GM23248 (cell line): ENCODE results near the gene ISCA2. TPM values are rescaled to one million over a fixed set of nuclear protein-coding genes. Genes with fewer than 3 reads are reported as not detected.

Experiments
- DNase-seq: peaks from one replicate; pipeline ENCODE4 v3.0.0-alpha.2; 2015
- H2AFZ ChIP-seq: fragments of 200-600 bp; sonication (generic); 2 replicates; pipeline ENCODE4 v1.6.1; 2016; ENCODE audit warnings: antibody characterized with exemption
- H3F3A ChIP-seq: fragments of 200-600 bp; sonication (generic); 2 replicates; pipeline ENCODE4 v1.6.1; 2016; ENCODE audit warnings: mild to moderate bottlenecking, antibody characterized with exemption, mixed run types; ENCODE audit not compliant: insufficient read depth
- H3K27ac ChIP-seq: fragments of 200-600 bp; sonication (generic); 2 replicates; pipeline ENCODE4 v1.5.1; 2016; ENCODE audit warnings: mild to moderate bottlenecking
- H3K27me3 ChIP-seq: fragments of 200-600 bp; sonication (generic); replicated peaks from 2 replicates; pipeline ENCODE4 v1.6.1; 2016; ENCODE audit warnings: mild to moderate bottlenecking; ENCODE audit not compliant: insufficient read depth
- H3K36me3 ChIP-seq: fragments of 200-600 bp; sonication (generic); 2 replicates; pipeline ENCODE4 v1.6.1; 2016; ENCODE audit warnings: low read depth, mild to moderate bottlenecking
- H3K4me1 ChIP-seq: fragments of 200-600 bp; sonication (generic); 2 replicates; pipeline ENCODE4 v1.6.1; 2016; ENCODE audit warnings: mild to moderate bottlenecking; ENCODE audit not compliant: insufficient read depth
- H3K4me2 ChIP-seq: fragments of 200-600 bp; sonication (generic); one replicate; pipeline ENCODE4 v1.6.1; 2016; ENCODE audit warnings: mild to moderate bottlenecking; ENCODE audit not compliant: unreplicated experiment
- H3K4me3 ChIP-seq: fragments of 200-600 bp; sonication (generic); 2 replicates; pipeline ENCODE4 v1.5.1; 2016; ENCODE audit warnings: mild to moderate bottlenecking
- H3K79me2 ChIP-seq: fragments of 200-600 bp; sonication (generic); 2 replicates; pipeline ENCODE4 v1.6.1; 2016; ENCODE audit warnings: mild to moderate bottlenecking; ENCODE audit not compliant: insufficient read depth
- H3K9ac ChIP-seq: fragments of 200-600 bp; sonication (generic); 2 replicates; pipeline ENCODE4 v1.6.1; 2016; ENCODE audit warnings: mild to moderate bottlenecking
- H3K9me2 ChIP-seq: fragments of 200-600 bp; sonication (generic); 2 replicates; pipeline ENCODE4 v1.6.1; 2016; ENCODE audit warnings: mixed run types, mild to moderate bottlenecking, moderate library complexity; ENCODE audit not compliant: insufficient read depth
- H3K9me3 ChIP-seq: fragments of 200-600 bp; sonication (generic); one replicate; pipeline ENCODE4 v1.6.1; 2017; ENCODE audit warnings: low read depth
- H4K20me1 ChIP-seq: fragments of 200-600 bp; sonication (generic); 2 replicates; pipeline ENCODE4 v1.6.0; 2016; ENCODE audit not compliant: insufficient read depth
- EZH2 ChIP-seq: fragments of 200-600 bp; sonication (generic); IDR thresholded peaks from 2 replicates; pipeline ENCODE4 v1.6.1; 2018; ENCODE audit warnings: antibody characterized with exemption, mild to moderate bottlenecking; ENCODE audit not compliant: insufficient read depth, poor library complexity, severe bottlenecking
- EZH2phosphoT487 ChIP-seq: fragments of 200-600 bp; sonication (generic); IDR thresholded peaks from 2 replicates; pipeline ENCODE4 v1.6.1; 2018; ENCODE audit warnings: antibody characterized with exemption, moderate library complexity, mild to moderate bottlenecking, low read depth; ENCODE audit not compliant: insufficient read depth
- WGBS, 2 experiments: methylation state at CpG; one replicate each; pipeline ENCODE4 v1.1.6; 2015 to 2017; ENCODE audit warnings: low lambda C conversion rate in 2 of 2, low coverage in 1 of 2; ENCODE audit errors: missing lambda C conversion rate in 2 of 2; 5-methylcytosine and 5-hydroxymethylcytosine counted together
- in situ Hi-C: fragments of 300-500 bp; cut with MboI; formaldehyde crosslinking; loops from 2 replicates; pipeline ENCODE4 v1.15.0; 2020
- polyA plus RNA-seq: library from polyadenylated mRNA; unstranded; fragments of >200 nt; fragmentation: Nextera tagmentation; extraction: Ambion mirVana; gene quantifications from 2 replicates; pipeline ENCODE4 v1.2.1, GENCODE V29; 2016
- total RNA-seq: library from RNA; depleted of rRNA; stranded (reverse); fragments of >200 nt; shearing (Covaris generic); gene quantifications from 2 replicates; pipeline ENCODE4 v1.2.3, GENCODE V29; 2014

ISCA2 gene
- total and polyA plus RNA-seq, 2 experiments from 2014 or later, result 12.3 to 60.0 TPM

- WGBS, 2 experiments, result 58 to 60% methylated on average over 16 of the region's 16 CpGs
Observed at GRCh38 chr14:74501135-74501614, 7.6 kb downstream of the ISCA2 start.

DNA sequence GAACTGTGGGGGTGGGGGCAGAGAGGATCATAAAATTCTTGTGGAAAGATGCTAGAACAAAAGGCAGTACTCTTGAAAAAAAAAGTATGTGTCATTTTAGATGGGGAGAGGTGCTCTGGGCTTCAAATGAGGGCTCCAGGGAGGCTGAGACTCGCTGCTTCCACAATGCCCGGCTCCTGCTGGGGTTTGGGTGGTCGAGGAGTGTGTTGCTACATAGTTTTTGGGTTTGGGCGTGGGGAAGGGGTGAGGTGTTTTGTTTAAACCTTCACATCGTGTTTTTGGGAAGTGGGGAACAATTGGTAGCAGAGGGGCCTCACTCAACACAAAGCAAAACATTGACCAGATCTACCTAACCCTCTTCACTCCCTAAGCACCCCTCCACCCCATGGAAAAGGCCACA, 8.1 kb downstream of the ISCA2 start:
- no peaks in the 10 kb centered on the region for H3K27me3 ChIP-seq
- no peak for DNase-seq
- H3K36me3 ChIP-seq, result peaks cover 33% of the 10 kb centered on the region
- H3K9me2 ChIP-seq, result no peaks in the 10 kb centered on the region
- no peak for TF ChIP-seq EZH2
- TF ChIP-seq EZH2phosphoT487, result no peak
- no peak overlapping the region; the same call in 1 of the 2 replicates for H3K27ac ChIP-seq
- no peak overlapping the region for H3K4me2 ChIP-seq
- no peak overlapping the region for H2AFZ ChIP-seq
- WGBS, 2 experiments, result 82 to 91% methylated on average over 5 of the region's 5 CpGs
- no peaks in the 10 kb centered on the region for H4K20me1 ChIP-seq
- no peaks in the 10 kb centered on the region for H3K4me1 ChIP-seq
- no peaks in the 10 kb centered on the region for H3K9me3 ChIP-seq
- no peak overlapping the region for H3K9ac ChIP-seq
- in situ Hi-C loops, result no loop called here
- H3K4me3 ChIP-seq, result no peak overlapping the region
- H3F3A ChIP-seq, result peaks cover 37% of the 10 kb centered on the region
- H3K79me2 ChIP-seq, result no peaks in the 10 kb centered on the region

More at GRCh38 chr14:74501135-74501614, 7.6 kb downstream of the ISCA2 start:
- no peak overlapping the region for H2AFZ ChIP-seq
- no peaks in the 10 kb centered on the region for H3K9me2 ChIP-seq
- H3K9ac ChIP-seq, result no peak overlapping the region
- TF ChIP-seq EZH2 (no peak), EZH2phosphoT487 (no peak)
- no peaks in the 10 kb centered on the region for H3K9me3 ChIP-seq
- no peaks in the 10 kb centered on the region for H3K27me3 ChIP-seq
- in situ Hi-C loops, result no loop called here
- peak; percentile 87 for DNase-seq
- no peak overlapping the region for H3K4me2 ChIP-seq
- no peaks in the 10 kb centered on the region for H3K4me1 ChIP-seq
- peaks cover 33% of the 10 kb centered on the region for H3K36me3 ChIP-seq
- H3K79me2 ChIP-seq, result no peaks in the 10 kb centered on the region
- no peaks in the 10 kb centered on the region for H4K20me1 ChIP-seq
- peaks cover 43% of the 10 kb centered on the region for H3F3A ChIP-seq
- no peak overlapping the region for H3K4me3 ChIP-seq
- no peak overlapping the region; the same call in 1 of the 2 replicates for H3K27ac ChIP-seq

GRCh38 chr14:74502236-74503019, 8.9 kb downstream of the ISCA2 start:
- Histone ChIP-seq H3K4me3 (no peak overlapping the region), H3K4me1 (no peaks in the 10 kb centered on the region), H3K4me2 (no peak overlapping the region), H3K9me3 (no peaks in the 10 kb centered on the region), H4K20me1 (no peaks in the 10 kb centered on the region), H3K36me3 (peaks cover 34% of the 10 kb centered on the region), H3K9me2 (no peaks in the 10 kb centered on the region), H3F3A (peaks cover 32% of the 10 kb centered on the region), H3K9ac (no peak overlapping the region), H3K27me3 (no peaks in the 10 kb centered on the region), H3K27ac (no peak overlapping the region), H2AFZ (no peak overlapping the region), H3K79me2 (no peaks in the 10 kb centered on the region)
- TF ChIP-seq EZH2phosphoT487, result no peak
- no peak for TF ChIP-seq EZH2
- 87 to 91% methylated on average over 18 to 21 of the region's 21 CpGs for WGBS, 2 experiments
- in situ Hi-C loops, result no loop called here
- peak; percentile 53 for DNase-seq

DNA sequence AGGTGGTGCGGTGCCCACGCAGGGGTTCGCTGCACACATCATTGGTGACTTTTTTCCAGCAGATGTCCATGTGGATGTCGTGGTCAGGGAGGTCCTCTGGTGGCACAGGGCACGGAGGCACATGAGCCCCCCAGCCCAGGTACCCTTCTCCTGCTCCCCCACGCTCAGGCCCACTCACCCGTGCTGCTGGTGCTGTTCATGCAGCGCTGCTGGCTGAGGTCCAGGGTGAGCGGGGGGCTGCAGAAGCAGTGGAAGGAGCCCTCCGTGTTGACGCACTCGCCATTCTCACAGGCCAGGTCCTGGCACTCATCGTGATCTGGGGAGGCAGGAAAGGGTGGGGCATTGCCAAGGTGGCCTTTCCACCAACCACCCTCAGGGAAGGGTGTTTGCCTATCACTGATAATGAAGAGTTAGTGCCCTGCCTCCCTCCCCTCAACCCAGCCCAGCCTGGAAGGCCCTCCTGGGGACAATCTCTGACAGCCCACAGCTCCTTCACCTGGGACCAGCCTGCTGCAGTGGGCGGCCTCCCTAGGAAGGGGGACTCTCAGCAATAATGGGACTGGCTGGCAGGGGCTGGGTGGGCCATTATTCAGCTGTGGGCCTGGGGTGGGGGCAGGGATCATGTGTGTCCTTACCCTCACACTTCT, 9.8 kb downstream of the ISCA2 start:
- Histone ChIP-seq H3K36me3 (peaks cover 40% of the 10 kb centered on the region), H4K20me1 (no peaks in the 10 kb centered on the region), H3F3A (peaks cover 22% of the 10 kb centered on the region), H3K9ac (no peak overlapping the region), H2AFZ (no peak overlapping the region), H3K79me2 (no peaks in the 10 kb centered on the region), H3K27me3 (no peaks in the 10 kb centered on the region), H3K4me1 (no peaks in the 10 kb centered on the region), H3K4me2 (no peak overlapping the region), H3K9me2 (no peaks in the 10 kb centered on the region), H3K4me3 (no peak overlapping the region), H3K9me3 (no peaks in the 10 kb centered on the region), H3K27ac (no peak overlapping the region)
- no peak for DNase-seq
- 85 to 90% methylated on average over 12 to 14 of the region's 14 CpGs for WGBS, 2 experiments
- in situ Hi-C loops, result no loop called here
- no peak for TF ChIP-seq EZH2phosphoT487
- no peak for TF ChIP-seq EZH2
